GM23248 (cell line): Measurements from ENCODE around the gene MYO3A.

Experiments used
- EZH2 ChIP-seq: fragments of 200-600 bp; sonication (generic); IDR thresholded peaks from 2 replicates; pipeline ENCODE4 v1.6.1; 2018; ENCODE audit warnings: antibody characterized with exemption, mild to moderate bottlenecking; ENCODE audit not compliant: insufficient read depth, poor library complexity, severe bottlenecking
- EZH2phosphoT487 ChIP-seq: fragments of 200-600 bp; sonication (generic); IDR thresholded peaks from 2 replicates; pipeline ENCODE4 v1.6.1; 2018; ENCODE audit warnings: antibody characterized with exemption, moderate library complexity, mild to moderate bottlenecking, low read depth; ENCODE audit not compliant: insufficient read depth

GRCh38 chr10:25896421-25896820 is 37.6 kb upstream of the MYO3A start:
- TF ChIP-seq EZH2phosphoT487 (no peak), EZH2 (no peak)
